GM18868 (cell line): ENCODE measurements around the gene BTF3L4.
A peak's percentile ranks its signal among the peaks of the same experiment; 100 is the strongest.

Experiments used
- ATAC-seq: cut with Tn5 transposase; IDR thresholded peaks from one replicate; pipeline ENCODE4 v1.9.1; 2021; ENCODE audit warnings: mild to moderate bottlenecking, moderate library complexity; ENCODE audit not compliant: unreplicated experiment

BTF3L4 gene

GRCh38 chr1:52122384-52122783, 66.3 kb downstream of the BTF3L4 start:
- ATAC-seq = no peak

- no peak for ATAC-seq
These were observed 67.5 kb downstream of the BTF3L4 start for GRCh38 chr1:52123622-52124021.

GRCh38 chr1:52125736-52126359, 69.8 kb downstream of the BTF3L4 start:
- no peak for ATAC-seq

GRCh38 chr1:52127181-52128180, 71.4 kb downstream of the BTF3L4 start:
- no peak for ATAC-seq

GRCh38 chr1:52139817-52140540, 83.9 kb downstream of the BTF3L4 start:
- ATAC-seq = peak; percentile 48
